Mucosa of gallbladder (tissue), 1 donor: ENCODE results near the gene ATG9B. TPM values are rescaled to one million over a fixed set of nuclear protein-coding genes. Genes with fewer than 3 reads are reported as not detected.

ENCODE experiments used
- DNase-seq: peaks from one replicate; pipeline ENCODE4 v3.0.0-alpha.2; 2020; ENCODE audit warnings: low spot score
- total RNA-seq: library from RNA; stranded (reverse); gene quantifications from one replicate; pipeline ENCODE4 v1.2.1, GENCODE V29; 2021
- donor health status: DM: no; HTN: no; CAD: no.

The ATG9B gene
- total RNA-seq, 1 donor from 2014 or later = 1.2 TPM

DNA sequence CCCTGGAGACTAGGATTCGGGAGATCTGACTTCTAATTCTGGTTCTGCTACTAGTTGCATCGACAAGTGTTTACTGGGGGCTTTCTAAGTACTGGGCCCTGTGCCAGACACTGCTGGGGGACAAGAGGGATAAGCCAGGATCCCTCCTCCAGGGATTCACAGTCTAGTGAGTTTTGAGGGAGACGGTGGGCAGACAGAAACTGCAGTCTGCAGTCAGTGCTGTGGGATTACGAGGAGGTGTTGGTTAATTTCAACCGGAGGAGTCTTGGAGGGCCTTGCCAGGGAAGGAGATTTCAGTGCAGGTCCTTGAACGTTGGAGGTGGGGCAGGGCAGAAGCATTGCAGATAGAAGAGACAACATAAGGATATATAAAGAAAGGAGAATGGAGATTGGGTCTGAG, 42.6 kb downstream of the ATG9B start:
- no peak for DNase-seq

DNA sequence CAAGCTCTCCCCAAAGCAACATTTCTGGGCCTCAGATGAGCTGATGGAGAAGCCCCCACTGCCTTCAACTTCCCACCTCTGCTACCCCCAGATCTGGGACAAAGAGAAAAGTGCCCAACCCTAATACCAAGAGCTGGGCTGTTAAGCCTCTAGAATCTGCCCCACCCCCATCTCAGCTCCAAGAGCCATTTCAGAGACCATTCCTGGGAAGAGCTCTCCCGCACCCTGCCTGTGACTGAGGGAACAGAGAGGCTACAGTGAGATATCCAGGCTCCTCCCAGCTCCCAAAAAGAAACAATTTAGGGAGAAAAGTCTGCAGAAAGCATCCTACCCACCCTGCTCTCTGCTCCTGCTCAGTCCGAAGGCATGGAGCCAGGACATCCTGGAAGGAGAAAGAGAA, 43.6 kb downstream of the ATG9B start:
- DNase-seq = no peak

DNA sequence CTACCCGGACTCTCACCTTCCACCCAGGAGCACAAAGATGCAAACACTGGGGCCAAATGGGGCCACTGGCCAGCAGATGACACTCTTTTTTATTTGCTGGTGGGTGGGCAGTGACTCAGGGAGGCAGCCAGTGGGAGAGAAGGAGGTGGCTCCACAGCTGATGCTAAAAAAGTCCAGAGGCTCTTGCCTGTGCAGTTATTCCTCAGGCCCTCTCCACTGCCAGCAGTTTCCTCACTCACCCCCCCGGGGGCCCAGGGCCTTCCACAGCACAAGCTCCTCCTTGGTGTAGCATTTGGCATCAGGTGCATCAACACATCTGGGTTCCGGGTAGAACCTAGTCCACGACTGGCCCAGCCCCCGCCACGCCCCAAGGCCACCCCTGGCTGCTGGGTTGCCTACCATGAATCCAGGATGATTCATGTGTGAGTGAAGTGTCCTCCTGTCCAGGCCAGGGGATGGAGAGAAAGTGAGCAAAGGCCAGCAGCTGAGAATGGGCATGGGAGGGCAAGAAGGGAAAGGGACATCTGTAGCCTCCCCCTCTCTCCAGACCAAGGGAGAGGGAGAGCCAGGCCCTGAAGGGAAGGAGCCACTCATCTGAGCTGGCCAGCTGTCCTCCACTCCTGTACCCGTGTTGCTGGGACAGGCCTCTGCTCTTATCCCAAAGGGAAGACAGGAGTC, 44.4 kb downstream of the ATG9B start:
- DNase-seq = no peak

DNA sequence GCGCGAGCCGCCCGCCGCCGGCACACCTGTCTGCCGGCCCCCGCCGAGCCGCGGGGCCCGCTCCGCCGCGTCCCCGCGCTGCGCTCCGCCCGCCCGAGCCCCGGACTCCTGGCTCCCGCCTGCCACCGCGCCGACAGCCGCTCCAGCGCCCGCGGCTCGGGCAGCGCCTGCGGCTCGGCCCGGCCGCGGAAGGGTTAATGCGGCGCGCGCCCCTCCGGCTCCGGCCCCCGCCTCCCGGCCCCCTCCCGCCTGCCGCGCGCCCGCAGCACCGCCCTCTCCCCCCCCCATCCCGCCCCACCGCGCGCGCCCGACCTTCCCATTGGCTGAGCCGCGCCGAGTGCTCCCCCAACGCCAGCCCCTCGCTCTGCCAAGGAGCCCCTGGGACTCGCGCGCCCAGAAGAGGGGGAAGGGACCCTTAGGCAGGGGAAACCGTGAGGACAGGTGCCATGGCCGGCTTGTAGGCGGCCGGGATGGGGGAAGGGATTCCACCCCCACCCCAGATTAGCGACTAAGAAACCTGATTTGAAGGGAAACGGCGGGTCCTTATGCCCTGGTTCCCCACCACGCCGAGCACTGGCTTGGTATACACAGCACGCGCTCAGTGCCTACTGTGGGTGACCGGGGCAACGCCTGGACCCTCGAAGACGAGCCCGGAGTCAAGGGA, 46.0 kb downstream of the ATG9B start, which contains the start of gene KCNH2:
TSS of gene KCNH2 (minus strand) at position 196 of the 664 bp plus-strand sequence. CDS start 408 bp downstream, outside the sequence.
- DNase-seq = no peak

GRCh38 chr7:150977382-150978125, 46.7 kb downstream of the ATG9B start:
- no peak for DNase-seq

- DNase-seq = no peak
Observed at GRCh38 chr7:150976529-150977381, 47.5 kb downstream of the ATG9B start.

- DNase-seq = no peak
Observed at GRCh38 chr7:150975536-150976319, 48.6 kb downstream of the ATG9B start.

DNA sequence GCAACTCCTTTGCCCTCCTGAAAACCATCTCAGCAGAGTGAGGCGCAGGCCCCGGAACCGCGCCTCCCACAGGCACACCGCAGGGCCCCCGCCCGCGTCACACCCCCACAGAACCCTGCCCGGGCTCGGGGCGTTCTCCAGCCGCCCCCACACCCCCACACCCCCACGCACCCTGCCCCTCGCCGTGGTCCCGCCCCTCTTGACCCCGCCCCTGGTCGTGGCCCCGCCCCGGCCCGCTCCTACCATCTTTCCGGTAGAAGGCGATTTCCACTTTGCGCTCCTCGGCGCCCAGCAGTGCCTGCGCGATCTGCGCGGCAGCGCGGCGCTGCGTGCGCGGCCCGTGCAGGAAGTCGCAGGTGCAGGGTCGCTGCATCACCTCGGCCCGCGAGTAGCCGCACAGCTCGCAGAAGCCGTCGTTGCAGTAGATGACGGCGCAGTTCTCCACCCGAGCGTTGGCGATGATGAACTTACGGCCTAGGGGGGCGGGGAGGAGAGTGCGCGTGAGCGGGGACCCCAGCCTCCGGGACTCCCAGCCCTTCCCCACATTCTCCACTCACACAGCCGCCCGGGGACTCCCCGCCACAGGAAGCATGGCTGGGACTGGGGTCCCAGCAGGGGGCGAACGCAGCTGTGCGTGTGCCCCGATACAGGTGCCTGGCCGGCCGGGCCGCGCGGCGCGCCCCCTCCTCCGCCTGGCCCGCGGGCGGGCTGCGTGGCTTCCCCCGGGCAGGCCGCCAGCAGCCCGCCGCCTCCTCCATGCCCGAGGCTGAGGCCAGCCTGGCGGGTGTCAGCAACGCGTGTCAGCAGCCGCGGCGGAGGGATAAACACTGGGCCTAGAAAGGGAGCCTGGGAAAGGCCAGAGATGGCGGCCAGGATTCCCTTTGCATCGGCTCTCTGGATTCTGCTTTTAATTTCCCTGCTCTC, 49.6 kb downstream of the ATG9B start:
- DNase-seq = peak; percentile 41

GRCh38 chr7:150973571-150974451, 50.5 kb downstream of the ATG9B start:
- no peak for DNase-seq

GRCh38 chr7:150972741-150973140, 51.6 kb downstream of the ATG9B start:
- no peak for DNase-seq

GRCh38 chr7:150972023-150972468, 52.2 kb downstream of the ATG9B start:
- peak; percentile 82 for DNase-seq

DNA sequence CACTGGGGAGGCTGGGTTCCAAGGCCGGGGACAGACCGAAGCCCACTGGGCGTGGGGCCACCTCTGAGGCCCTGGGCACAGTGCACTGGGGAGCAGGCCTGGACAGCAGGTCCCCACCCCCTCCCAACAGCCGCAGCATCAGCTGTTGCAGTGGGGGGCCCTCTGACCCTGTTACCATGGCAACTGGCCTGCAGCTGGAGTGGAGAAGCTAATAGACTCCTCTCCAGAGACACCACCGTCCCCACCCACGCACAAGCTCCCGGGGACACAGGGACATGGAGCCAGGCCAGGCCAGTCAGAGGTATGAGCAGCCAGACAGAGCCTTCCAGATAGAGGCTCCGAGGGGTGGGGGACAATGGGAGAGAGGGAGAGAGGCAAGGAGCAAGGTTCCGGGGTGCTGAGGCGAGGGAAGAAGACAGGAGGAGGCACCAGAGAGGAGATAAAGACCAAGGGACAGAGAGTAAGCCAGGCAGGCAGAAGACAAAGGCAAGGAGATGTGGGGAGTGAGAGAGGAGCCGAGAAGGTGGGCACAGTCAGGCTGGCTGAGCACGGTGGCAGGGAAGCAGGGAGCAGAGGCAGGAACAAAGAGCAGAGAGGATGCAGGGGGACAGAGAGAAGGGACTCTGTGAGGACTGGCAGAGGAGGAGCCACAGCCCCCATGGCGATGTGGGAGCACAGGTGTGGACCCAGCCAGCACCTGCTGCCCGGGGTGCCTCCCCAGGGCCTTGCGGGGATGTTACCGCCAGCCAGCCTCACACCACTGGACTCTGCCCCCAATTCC, 52.9 kb downstream of the ATG9B start:
- DNase-seq = no peak

GRCh38 chr7:150970424-150970823, 53.9 kb downstream of the ATG9B start:
- DNase-seq = no peak

- DNase-seq = no peak
Observed at GRCh38 chr7:150969475-150969874, 54.8 kb downstream of the ATG9B start.

GRCh38 chr7:150968734-150969372, 55.4 kb downstream of the ATG9B start:
- DNase-seq = no peak

GRCh38 chr7:150968056-150968733, 56.1 kb downstream of the ATG9B start:
- DNase-seq = no peak

GRCh38 chr7:150967349-150967748, 56.9 kb downstream of the ATG9B start:
- no peak for DNase-seq
